Measurements from ENCODE around the gene UBE2F.

The UBE2F gene

GRCh38 chr2:237927986-237928385 is 38.8 kb upstream of the UBE2F start:
- peaks cover 0 to 4% (median 0%) of the 10 kb centered on the region in 5 donors for H3K9me3 ChIP-seq (ENCODE audit: control insufficient read depth in 5 of 5, low read length in 5 of 5)
- H3K9ac ChIP-seq (ENCODE audit: low read length in 5 of 5): no peak overlapping the region
- H3K36me3 ChIP-seq (ENCODE audit: control insufficient read depth in 5 of 5, insufficient read depth in 5 of 5, low read length in 5 of 5): no peaks in the 10 kb centered on the region
- peaks cover 0 to 21% (median 14%) of the 10 kb centered on the region in 5 donors for H3K4me1 ChIP-seq (ENCODE audit: control insufficient read depth in 5 of 5, insufficient read depth in 5 of 5, low read length in 5 of 5)
- peaks cover 0 to 3% (median 0%) of the 10 kb centered on the region in 5 donors for H3K27me3 ChIP-seq (ENCODE audit: control insufficient read depth in 5 of 5, insufficient read depth in 4 of 5, low read length in 5 of 5)
- no peak overlapping the region for H3K27ac ChIP-seq (ENCODE audit: low read depth, low read length)
- no peak overlapping the region for H3K4me3 ChIP-seq (ENCODE audit: low read depth in 1 of 5, low read length in 5 of 5)

GRCh38 chr2:237929979-237930378 is 36.8 kb upstream of the UBE2F start:
- Histone ChIP-seq H3K9ac (ENCODE audit: low read length in 5 of 5) (no peak overlapping the region), H3K9me3 (ENCODE audit: control insufficient read depth in 5 of 5, low read length in 5 of 5) (peaks cover 0 to 4% (median 0%) of the 10 kb centered on the region in 5 donors), H3K27ac (ENCODE audit: low read depth, low read length) (no peak overlapping the region), H3K36me3 (ENCODE audit: control insufficient read depth in 5 of 5, insufficient read depth in 5 of 5, low read length in 5 of 5) (no peaks in the 10 kb centered on the region), H3K4me1 (ENCODE audit: control insufficient read depth in 5 of 5, insufficient read depth in 5 of 5, low read length in 5 of 5) (peaks cover 0 to 15% (median 8%) of the 10 kb centered on the region in 5 donors), H3K27me3 (ENCODE audit: control insufficient read depth in 5 of 5, insufficient read depth in 4 of 5, low read length in 5 of 5) (peaks cover 0 to 3% (median 0%) of the 10 kb centered on the region in 5 donors), H3K4me3 (ENCODE audit: low read depth in 1 of 5, low read length in 5 of 5) (no peak overlapping the region)

- Histone ChIP-seq H3K27ac (ENCODE audit: low read depth, low read length) (no peak overlapping the region), H3K27me3 (ENCODE audit: control insufficient read depth in 5 of 5, insufficient read depth in 4 of 5, low read length in 5 of 5) (peaks cover 0 to 3% (median 2%) of the 10 kb centered on the region in 5 donors), H3K9ac (ENCODE audit: low read length in 5 of 5) (no peak overlapping the region), H3K4me3 (ENCODE audit: low read depth in 1 of 5, low read length in 5 of 5) (no peak overlapping the region), H3K9me3 (ENCODE audit: control insufficient read depth in 5 of 5, low read length in 5 of 5) (peaks cover 0 to 4% (median 0%) of the 10 kb centered on the region in 5 donors), H3K36me3 (ENCODE audit: control insufficient read depth in 5 of 5, insufficient read depth in 5 of 5, low read length in 5 of 5) (no peaks in the 10 kb centered on the region), H3K4me1 (ENCODE audit: control insufficient read depth in 5 of 5, insufficient read depth in 5 of 5, low read length in 5 of 5) (peaks cover 0 to 15% (median 11%) of the 10 kb centered on the region in 5 donors)
Measured at GRCh38 chr2:237931205-237931721, 35.6 kb upstream of the UBE2F start.

- peaks cover 0 to 3% (median 2%) of the 10 kb centered on the region in 5 donors for H3K27me3 ChIP-seq (ENCODE audit: control insufficient read depth in 5 of 5, insufficient read depth in 4 of 5, low read length in 5 of 5)
- H3K4me3 ChIP-seq (ENCODE audit: low read depth in 1 of 5, low read length in 5 of 5): no peak overlapping the region
- H3K4me1 ChIP-seq (ENCODE audit: control insufficient read depth in 5 of 5, insufficient read depth in 5 of 5, low read length in 5 of 5): peaks cover 0 to 15% (median 11%) of the 10 kb centered on the region in 5 donors
- peaks cover 0 to 4% (median 0%) of the 10 kb centered on the region in 5 donors for H3K9me3 ChIP-seq (ENCODE audit: control insufficient read depth in 5 of 5, low read length in 5 of 5)
- no peak overlapping the region for H3K27ac ChIP-seq (ENCODE audit: low read depth, low read length)
- no peaks in the 10 kb centered on the region for H3K36me3 ChIP-seq (ENCODE audit: control insufficient read depth in 5 of 5, insufficient read depth in 5 of 5, low read length in 5 of 5)
- H3K9ac ChIP-seq (ENCODE audit: low read length in 5 of 5): no peak overlapping the region
Measured at GRCh38 chr2:237932731-237933131, 34.1 kb upstream of the UBE2F start.

GRCh38 chr2:237934186-237934585 is 32.6 kb upstream of the UBE2F start:
- peaks cover 0 to 15% (median 11%) of the 10 kb centered on the region in 5 donors for H3K4me1 ChIP-seq (ENCODE audit: control insufficient read depth in 5 of 5, insufficient read depth in 5 of 5, low read length in 5 of 5)
- H3K36me3 ChIP-seq (ENCODE audit: control insufficient read depth in 5 of 5, insufficient read depth in 5 of 5, low read length in 5 of 5): no peaks in the 10 kb centered on the region
- peaks cover 0 to 4% (median 0%) of the 10 kb centered on the region in 5 donors for H3K9me3 ChIP-seq (ENCODE audit: control insufficient read depth in 5 of 5, low read length in 5 of 5)
- H3K4me3 ChIP-seq (ENCODE audit: low read depth in 1 of 5, low read length in 5 of 5): no peak overlapping the region
- peaks cover 0 to 3% (median 2%) of the 10 kb centered on the region in 5 donors for H3K27me3 ChIP-seq (ENCODE audit: control insufficient read depth in 5 of 5, insufficient read depth in 4 of 5, low read length in 5 of 5)
- H3K27ac ChIP-seq (ENCODE audit: low read depth, low read length): no peak overlapping the region
- H3K9ac ChIP-seq (ENCODE audit: low read length in 5 of 5): no peak overlapping the region

GRCh38 chr2:237935740-237936452 is 30.9 kb upstream of the UBE2F start:
- no peak overlapping the region for H3K27ac ChIP-seq (ENCODE audit: low read depth, low read length)
- H3K36me3 ChIP-seq (ENCODE audit: control insufficient read depth in 5 of 5, insufficient read depth in 5 of 5, low read length in 5 of 5): no peaks in the 10 kb centered on the region
- no peaks in the 10 kb centered on the region for H3K9me3 ChIP-seq (ENCODE audit: control insufficient read depth in 5 of 5, low read length in 5 of 5)
- peaks cover 0 to 13% (median 9%) of the 10 kb centered on the region in 5 donors for H3K4me1 ChIP-seq (ENCODE audit: control insufficient read depth in 5 of 5, insufficient read depth in 5 of 5, low read length in 5 of 5)
- H3K27me3 ChIP-seq (ENCODE audit: control insufficient read depth in 5 of 5, insufficient read depth in 4 of 5, low read length in 5 of 5): peaks cover 0 to 3% (median 2%) of the 10 kb centered on the region in 5 donors
- H3K9ac ChIP-seq (ENCODE audit: low read length in 5 of 5): no peak overlapping the region
- no peak overlapping the region for H3K4me3 ChIP-seq (ENCODE audit: low read depth in 1 of 5, low read length in 5 of 5)

- no peak overlapping the region for H3K9ac ChIP-seq (ENCODE audit: low read length in 5 of 5)
- no peak overlapping the region for H3K27ac ChIP-seq (ENCODE audit: low read depth, low read length)
- no peaks in the 10 kb centered on the region for H3K36me3 ChIP-seq (ENCODE audit: control insufficient read depth in 5 of 5, insufficient read depth in 5 of 5, low read length in 5 of 5)
- H3K4me1 ChIP-seq (ENCODE audit: control insufficient read depth in 5 of 5, insufficient read depth in 5 of 5, low read length in 5 of 5): peaks cover 0 to 7% (median 0%) of the 10 kb centered on the region in 5 donors
- H3K27me3 ChIP-seq (ENCODE audit: control insufficient read depth in 5 of 5, insufficient read depth in 4 of 5, low read length in 5 of 5): peaks cover 0 to 3% (median 0%) of the 10 kb centered on the region in 5 donors
- H3K4me3 ChIP-seq (ENCODE audit: low read depth in 1 of 5, low read length in 5 of 5): no peak overlapping the region
- peaks cover 0 to 5% (median 4%) of the 10 kb centered on the region in 5 donors for H3K9me3 ChIP-seq (ENCODE audit: control insufficient read depth in 5 of 5, low read length in 5 of 5)
Measured at GRCh38 chr2:237939251-237939650, 27.6 kb upstream of the UBE2F start.

- no peaks in the 10 kb centered on the region for H3K36me3 ChIP-seq (ENCODE audit: control insufficient read depth in 5 of 5, insufficient read depth in 5 of 5, low read length in 5 of 5)
- H3K27ac ChIP-seq (ENCODE audit: low read depth, low read length): no peak overlapping the region
- peaks cover 0 to 15% (median 11%) of the 10 kb centered on the region in 5 donors for H3K9me3 ChIP-seq (ENCODE audit: control insufficient read depth in 5 of 5, low read length in 5 of 5)
- peaks cover 0 to 2% (median 0%) of the 10 kb centered on the region in 5 donors for H3K27me3 ChIP-seq (ENCODE audit: control insufficient read depth in 5 of 5, insufficient read depth in 4 of 5, low read length in 5 of 5)
- no peak overlapping the region for H3K4me3 ChIP-seq (ENCODE audit: low read depth in 1 of 5, low read length in 5 of 5)
- H3K4me1 ChIP-seq (ENCODE audit: control insufficient read depth in 5 of 5, insufficient read depth in 5 of 5, low read length in 5 of 5): peaks cover 0 to 5% (median 0%) of the 10 kb centered on the region in 5 donors
- H3K9ac ChIP-seq (ENCODE audit: low read length in 5 of 5): no peak overlapping the region
Measured at GRCh38 chr2:237940828-237941227, 26.0 kb upstream of the UBE2F start.

- no peaks in the 10 kb centered on the region for H3K27me3 ChIP-seq (ENCODE audit: control insufficient read depth in 5 of 5, insufficient read depth in 4 of 5, low read length in 5 of 5)
- H3K9me3 ChIP-seq (ENCODE audit: control insufficient read depth in 5 of 5, low read length in 5 of 5): peaks cover 0 to 15% (median 11%) of the 10 kb centered on the region in 5 donors
- no peak overlapping the region for H3K9ac ChIP-seq (ENCODE audit: low read length in 5 of 5)
- no peak overlapping the region for H3K4me3 ChIP-seq (ENCODE audit: low read depth in 1 of 5, low read length in 5 of 5)
- H3K36me3 ChIP-seq (ENCODE audit: control insufficient read depth in 5 of 5, insufficient read depth in 5 of 5, low read length in 5 of 5): no peaks in the 10 kb centered on the region
- H3K27ac ChIP-seq (ENCODE audit: low read depth, low read length): no peak overlapping the region
- peaks cover 0 to 3% (median 0%) of the 10 kb centered on the region in 5 donors for H3K4me1 ChIP-seq (ENCODE audit: control insufficient read depth in 5 of 5, insufficient read depth in 5 of 5, low read length in 5 of 5)
Measured at GRCh38 chr2:237941239-237941638, 25.6 kb upstream of the UBE2F start.

GRCh38 chr2:237942513-237942899 is 24.3 kb upstream of the UBE2F start:
- Histone ChIP-seq H3K4me1 (ENCODE audit: control insufficient read depth in 5 of 5, insufficient read depth in 5 of 5, low read length in 5 of 5) (peaks cover 0 to 3% (median 0%) of the 10 kb centered on the region in 5 donors), H3K9ac (ENCODE audit: low read length in 5 of 5) (no peak overlapping the region), H3K4me3 (ENCODE audit: low read depth in 1 of 5, low read length in 5 of 5) (no peak overlapping the region), H3K27ac (ENCODE audit: low read depth, low read length) (no peak overlapping the region), H3K27me3 (ENCODE audit: control insufficient read depth in 5 of 5, insufficient read depth in 4 of 5, low read length in 5 of 5) (no peaks in the 10 kb centered on the region), H3K9me3 (ENCODE audit: control insufficient read depth in 5 of 5, low read length in 5 of 5) (peaks cover 0 to 21% (median 11%) of the 10 kb centered on the region in 5 donors), H3K36me3 (ENCODE audit: control insufficient read depth in 5 of 5, insufficient read depth in 5 of 5, low read length in 5 of 5) (no peaks in the 10 kb centered on the region)

Measured in subcutaneous abdominal adipose tissue (tissue), 5 donors.